NOMO-1 treated with dmso at 0.1 percent for 144 hours (cell line): Measurements from ENCODE around the gene IFNAR2.
"Not testable (repeated sequence)": the region's sequence is repeated elsewhere in the genome, so short reads cannot be mapped to it uniquely, and the experiment has no call there.

Source experiments
- DNase-seq: peaks from one replicate; lab custom pipeline; 2025; ENCODE audit not compliant: unreplicated experiment; lab: John Stamatoyannopoulos, UW

IFNAR2 gene

GRCh38 chr21:33242846-33243245 lies 13.1 kb downstream of the IFNAR2 start:
- DNase-seq = not testable (repeated sequence)

GRCh38 chr21:33244082-33244778 lies 14.5 kb downstream of the IFNAR2 start:
- peak; percentile 53 for DNase-seq

GRCh38 chr21:33244779-33245105 lies 15.0 kb downstream of the IFNAR2 start:
- DNase-seq = no peak

GRCh38 chr21:33245289-33245918 lies 15.7 kb downstream of the IFNAR2 start:
- DNase-seq = no peak

- no peak for DNase-seq
Measured at GRCh38 chr21:33246506-33246905, 16.8 kb downstream of the IFNAR2 start.

GRCh38 chr21:33246963-33247362 lies 17.2 kb downstream of the IFNAR2 start:
- no peak for DNase-seq

- DNase-seq = no peak
Measured at GRCh38 chr21:33247599-33247998, 17.9 kb downstream of the IFNAR2 start.

GRCh38 chr21:33249331-33250002 lies 19.7 kb downstream of the IFNAR2 start:
- no peak for DNase-seq

- no peak for DNase-seq
Measured at GRCh38 chr21:33251119-33251518, 21.4 kb downstream of the IFNAR2 start.

- DNase-seq = not testable (repeated sequence)
Measured at GRCh38 chr21:33253382-33253781, 23.6 kb downstream of the IFNAR2 start.

- no peak for DNase-seq
Measured at GRCh38 chr21:33254766-33255165, 25.0 kb downstream of the IFNAR2 start.

- no peak for DNase-seq
Measured at GRCh38 chr21:33255404-33255803, 25.7 kb downstream of the IFNAR2 start.

- no peak for DNase-seq
Measured at GRCh38 chr21:33256019-33256418, 26.3 kb downstream of the IFNAR2 start.

- DNase-seq = no peak
Measured at GRCh38 chr21:33257094-33257803, 27.5 kb downstream of the IFNAR2 start.

- DNase-seq = no peak
Measured at GRCh38 chr21:33258475-33258874, 28.7 kb downstream of the IFNAR2 start.

GRCh38 chr21:33259428-33259827 lies 29.7 kb downstream of the IFNAR2 start:
- DNase-seq = no peak

GRCh38 chr21:33259995-33260394 lies 30.3 kb downstream of the IFNAR2 start:
- DNase-seq = no peak

GRCh38 chr21:33261635-33262034 lies 31.9 kb downstream of the IFNAR2 start:
- DNase-seq = peak; percentile 94

- no peak for DNase-seq
Measured at GRCh38 chr21:33262921-33263320, 33.2 kb downstream of the IFNAR2 start.

GRCh38 chr21:33264561-33264960 lies 34.8 kb downstream of the IFNAR2 start:
- no peak for DNase-seq

GRCh38 chr21:33265664-33266049 lies 35.9 kb downstream of the IFNAR2 start:
- DNase-seq = peak; percentile 91
